ENCODE measurements around the gene ASTN2.

Gene ASTN2, protein sequence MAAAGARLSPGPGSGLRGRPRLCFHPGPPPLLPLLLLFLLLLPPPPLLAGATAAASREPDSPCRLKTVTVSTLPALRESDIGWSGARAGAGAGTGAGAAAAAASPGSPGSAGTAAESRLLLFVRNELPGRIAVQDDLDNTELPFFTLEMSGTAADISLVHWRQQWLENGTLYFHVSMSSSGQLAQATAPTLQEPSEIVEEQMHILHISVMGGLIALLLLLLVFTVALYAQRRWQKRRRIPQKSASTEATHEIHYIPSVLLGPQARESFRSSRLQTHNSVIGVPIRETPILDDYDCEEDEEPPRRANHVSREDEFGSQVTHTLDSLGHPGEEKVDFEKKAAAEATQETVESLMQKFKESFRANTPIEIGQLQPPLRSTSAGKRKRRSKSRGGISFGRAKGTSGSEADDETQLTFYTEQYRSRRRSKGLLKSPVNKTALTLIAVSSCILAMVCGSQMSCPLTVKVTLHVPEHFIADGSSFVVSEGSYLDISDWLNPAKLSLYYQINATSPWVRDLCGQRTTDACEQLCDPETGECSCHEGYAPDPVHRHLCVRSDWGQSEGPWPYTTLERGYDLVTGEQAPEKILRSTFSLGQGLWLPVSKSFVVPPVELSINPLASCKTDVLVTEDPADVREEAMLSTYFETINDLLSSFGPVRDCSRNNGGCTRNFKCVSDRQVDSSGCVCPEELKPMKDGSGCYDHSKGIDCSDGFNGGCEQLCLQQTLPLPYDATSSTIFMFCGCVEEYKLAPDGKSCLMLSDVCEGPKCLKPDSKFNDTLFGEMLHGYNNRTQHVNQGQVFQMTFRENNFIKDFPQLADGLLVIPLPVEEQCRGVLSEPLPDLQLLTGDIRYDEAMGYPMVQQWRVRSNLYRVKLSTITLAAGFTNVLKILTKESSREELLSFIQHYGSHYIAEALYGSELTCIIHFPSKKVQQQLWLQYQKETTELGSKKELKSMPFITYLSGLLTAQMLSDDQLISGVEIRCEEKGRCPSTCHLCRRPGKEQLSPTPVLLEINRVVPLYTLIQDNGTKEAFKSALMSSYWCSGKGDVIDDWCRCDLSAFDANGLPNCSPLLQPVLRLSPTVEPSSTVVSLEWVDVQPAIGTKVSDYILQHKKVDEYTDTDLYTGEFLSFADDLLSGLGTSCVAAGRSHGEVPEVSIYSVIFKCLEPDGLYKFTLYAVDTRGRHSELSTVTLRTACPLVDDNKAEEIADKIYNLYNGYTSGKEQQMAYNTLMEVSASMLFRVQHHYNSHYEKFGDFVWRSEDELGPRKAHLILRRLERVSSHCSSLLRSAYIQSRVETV (N-terminal part only)

GRCh38 chr9:117414906-117415331, at the start of gene ASTN2:
TSS of gene ASTN2 (minus strand) at chr9:117415057. CDS start at chr9:117414938, 119 bp downstream.
- DNase-seq (ENCODE audit: low spot score) = peak; percentile 18

DNA sequence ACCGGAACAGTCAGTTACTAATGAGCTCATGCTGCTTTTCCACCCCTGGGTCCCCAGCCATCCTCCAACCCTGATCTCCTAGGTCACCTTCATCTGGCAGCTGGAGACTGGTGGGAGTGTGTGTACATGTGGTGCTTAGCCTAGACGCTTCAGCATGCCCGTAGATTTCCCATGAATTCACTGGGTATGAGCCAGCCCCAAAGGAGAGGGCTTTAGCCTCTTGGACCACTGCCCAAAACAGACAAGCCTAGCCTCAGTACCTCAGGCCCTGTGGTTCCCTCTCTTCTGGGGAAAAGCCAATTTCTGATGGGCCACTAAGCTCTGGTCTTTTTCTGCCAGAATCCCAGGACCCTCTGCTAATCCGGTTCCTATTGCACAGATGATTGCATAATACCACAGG, 48.0 kb upstream of the ASTN2 start:
- DNase-seq (ENCODE audit: low spot score) = no peak

DNA sequence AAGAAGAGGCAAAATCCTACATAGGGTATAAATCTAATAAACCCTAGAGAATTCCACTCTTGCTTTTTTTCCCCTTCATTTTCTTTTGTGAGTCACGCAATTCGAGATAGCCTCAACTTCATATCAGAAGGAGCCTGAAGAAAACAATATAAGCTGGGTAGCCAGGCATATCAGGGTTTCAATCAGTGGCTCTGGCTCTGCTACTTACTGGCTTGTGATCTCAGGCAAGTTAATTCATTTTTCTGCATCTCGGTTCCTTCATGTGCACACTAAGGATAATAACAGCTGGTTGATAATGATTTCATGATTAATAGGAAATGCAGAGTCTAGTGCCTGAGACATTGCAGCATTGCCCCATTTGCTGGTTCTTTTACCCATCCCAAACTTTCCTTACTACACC, 46.5 kb upstream of the ASTN2 start:
- DNase-seq (ENCODE audit: low spot score) = no peak

- no peak for DNase-seq (ENCODE audit: low spot score)
These were observed 45.9 kb upstream of the ASTN2 start for GRCh38 chr9:117460743-117461142.

DNA sequence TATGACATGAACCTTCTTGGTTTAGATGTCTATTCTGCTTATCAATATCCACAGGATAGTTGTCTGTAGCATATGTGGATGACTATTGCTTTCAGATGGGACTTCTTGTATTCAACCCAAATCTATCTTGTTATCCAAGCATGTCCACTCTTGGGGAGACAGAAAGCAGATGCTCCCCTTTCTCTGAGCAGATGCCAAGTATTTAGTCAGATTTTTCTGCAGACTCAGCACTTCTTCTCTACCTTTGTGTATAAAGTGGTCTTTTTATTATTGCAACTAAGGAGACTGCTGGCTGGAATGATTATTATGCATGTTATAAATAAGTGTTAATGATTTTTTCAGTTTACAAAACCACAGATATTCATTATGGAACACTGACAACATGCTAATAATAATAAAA, 45.1 kb upstream of the ASTN2 start:
- DNase-seq (ENCODE audit: low spot score) = no peak

GRCh38 chr9:117458066-117458465, 43.2 kb upstream of the ASTN2 start:
- no peak for DNase-seq (ENCODE audit: low spot score)

- no peak for DNase-seq (ENCODE audit: low spot score)
These were observed 39.9 kb upstream of the ASTN2 start for GRCh38 chr9:117454711-117455110.

- DNase-seq (ENCODE audit: low spot score) = no peak
These were observed 38.9 kb upstream of the ASTN2 start for GRCh38 chr9:117453737-117454136.

DNA sequence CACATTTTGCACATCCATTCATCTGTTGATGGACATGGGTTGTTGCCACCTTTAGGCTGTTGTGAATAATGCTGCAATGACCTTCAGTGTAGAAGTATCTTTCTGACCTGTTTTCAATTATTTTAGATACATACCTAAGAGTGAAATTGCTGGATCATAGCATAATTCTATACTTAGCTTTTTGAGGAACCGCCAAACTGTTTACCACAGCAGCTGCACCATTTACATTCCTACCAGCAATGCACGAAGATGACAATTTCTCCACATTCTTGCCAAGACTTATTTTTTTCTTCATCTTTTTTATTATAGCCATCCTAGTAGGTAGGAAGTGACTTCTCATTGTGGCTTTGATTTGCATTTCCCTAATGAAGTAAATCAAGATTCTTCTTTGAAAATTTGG, 36.5 kb upstream of the ASTN2 start:
- DNase-seq (ENCODE audit: low spot score) = no peak

GRCh38 chr9:117448066-117448465, 33.2 kb upstream of the ASTN2 start:
- DNase-seq (ENCODE audit: low spot score) = peak; percentile 1

DNA sequence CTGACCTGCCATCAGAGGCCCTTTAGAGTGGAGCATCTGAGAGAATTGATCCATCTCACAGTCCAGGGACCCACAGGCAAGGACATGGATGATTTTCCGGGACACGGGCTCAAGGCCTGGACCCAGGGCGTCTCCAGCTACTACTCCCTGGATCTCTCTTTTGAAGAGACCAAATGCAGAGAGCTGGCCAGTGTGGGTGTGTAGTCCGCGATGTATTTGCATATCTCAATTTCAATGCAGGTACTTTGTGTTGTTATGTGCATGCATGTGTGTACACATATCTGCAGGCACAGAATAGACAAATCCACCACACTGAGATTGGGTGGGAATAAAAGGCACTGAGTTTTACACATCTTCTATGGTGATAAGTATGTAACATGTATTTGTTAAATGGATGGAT, 30.8 kb upstream of the ASTN2 start:
- DNase-seq (ENCODE audit: low spot score) = no peak

DNA sequence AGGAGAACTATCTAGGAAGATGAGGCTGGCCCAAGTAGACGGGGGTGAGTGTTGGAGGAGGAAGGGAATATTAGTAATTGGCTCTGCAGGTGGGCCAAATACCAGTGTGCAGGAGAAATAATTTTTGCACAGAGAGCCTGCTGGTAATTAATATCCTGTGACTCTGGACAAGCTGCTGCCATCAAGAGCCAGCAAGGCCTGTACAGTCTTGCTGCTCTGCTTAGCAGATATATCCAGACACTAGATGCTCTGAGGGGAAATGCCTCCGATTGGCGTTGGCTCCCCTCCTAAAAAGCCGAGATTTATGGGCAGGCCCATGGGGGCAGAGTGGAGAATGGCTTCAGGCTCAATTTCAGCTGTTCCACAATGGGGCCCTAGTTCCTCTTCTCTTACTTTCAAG, 29.6 kb upstream of the ASTN2 start:
- DNase-seq (ENCODE audit: low spot score) = no peak

DNA sequence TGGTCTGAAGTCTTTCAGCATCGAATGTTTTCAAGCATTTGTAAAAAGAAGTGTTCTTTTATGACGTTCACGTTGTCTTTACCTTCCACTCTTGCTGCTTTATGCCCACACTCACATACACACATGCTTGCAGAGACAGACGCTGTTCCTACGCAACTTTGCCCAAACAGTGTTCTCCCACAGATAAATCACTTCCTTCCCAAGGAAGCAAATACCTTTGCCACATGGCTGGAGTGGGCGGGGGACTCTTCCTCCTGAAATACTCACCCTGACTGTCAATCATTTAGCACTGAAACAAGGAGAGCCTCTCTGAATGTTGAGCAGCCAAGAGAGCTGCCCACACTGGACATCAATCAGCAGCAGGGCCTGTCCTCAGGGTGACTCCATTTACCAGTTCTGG, 22.4 kb upstream of the ASTN2 start:
- peak; percentile 13 for DNase-seq (ENCODE audit: low spot score)

DNA sequence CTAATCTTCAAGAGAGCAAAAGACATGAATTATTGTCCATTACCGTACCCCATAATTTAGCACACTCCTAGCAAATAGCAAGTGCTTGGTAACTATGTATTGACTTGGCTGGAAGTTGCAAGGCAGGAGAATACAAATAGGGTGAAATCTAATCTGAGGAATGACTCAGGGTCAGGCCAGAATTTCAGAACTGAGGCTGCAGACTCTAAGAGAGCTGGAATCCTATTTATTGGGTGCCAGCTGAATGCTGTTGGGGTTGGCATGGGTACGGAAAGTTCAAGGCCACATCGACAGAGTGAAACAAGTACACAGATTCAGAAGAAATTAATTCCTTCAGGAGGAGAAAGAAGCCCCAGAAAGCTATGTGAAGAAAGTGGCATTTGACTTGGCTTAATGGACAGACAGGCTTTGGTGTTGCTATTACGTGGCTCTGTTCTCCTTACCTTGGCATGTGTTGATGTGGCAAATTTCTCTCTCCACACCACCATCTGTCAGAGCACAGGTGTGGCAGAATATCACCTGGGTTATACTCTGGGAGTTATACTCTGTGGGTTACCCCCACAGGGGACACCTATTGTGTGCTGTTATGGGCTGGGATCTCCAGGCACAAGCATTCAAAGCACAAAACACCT, 20.9 kb upstream of the ASTN2 start:
- no peak for DNase-seq (ENCODE audit: low spot score)

DNA sequence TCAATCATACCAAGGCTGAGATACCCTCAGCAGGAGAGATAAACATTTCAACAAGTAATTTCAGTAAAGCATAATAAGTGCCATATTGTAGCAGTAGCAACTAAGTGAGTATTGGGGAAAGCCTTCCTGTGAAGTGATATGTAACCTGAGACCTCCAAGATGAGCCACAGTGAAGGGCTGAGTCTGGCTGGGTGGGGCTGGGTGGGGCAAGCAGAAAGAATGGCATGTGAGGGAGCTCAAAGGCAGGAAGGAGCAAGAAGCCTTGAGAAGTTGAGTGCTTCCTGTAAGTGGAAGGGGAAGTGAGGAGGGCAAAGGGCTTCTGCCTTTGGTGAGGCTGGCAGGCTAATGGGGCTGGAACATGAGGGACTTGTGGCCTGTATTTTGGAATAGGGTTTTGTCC, 19.7 kb upstream of the ASTN2 start:
- DNase-seq (ENCODE audit: low spot score) = no peak

GRCh38 chr9:117430813-117431212, 16.0 kb upstream of the ASTN2 start:
- no peak for DNase-seq (ENCODE audit: low spot score)

DNA sequence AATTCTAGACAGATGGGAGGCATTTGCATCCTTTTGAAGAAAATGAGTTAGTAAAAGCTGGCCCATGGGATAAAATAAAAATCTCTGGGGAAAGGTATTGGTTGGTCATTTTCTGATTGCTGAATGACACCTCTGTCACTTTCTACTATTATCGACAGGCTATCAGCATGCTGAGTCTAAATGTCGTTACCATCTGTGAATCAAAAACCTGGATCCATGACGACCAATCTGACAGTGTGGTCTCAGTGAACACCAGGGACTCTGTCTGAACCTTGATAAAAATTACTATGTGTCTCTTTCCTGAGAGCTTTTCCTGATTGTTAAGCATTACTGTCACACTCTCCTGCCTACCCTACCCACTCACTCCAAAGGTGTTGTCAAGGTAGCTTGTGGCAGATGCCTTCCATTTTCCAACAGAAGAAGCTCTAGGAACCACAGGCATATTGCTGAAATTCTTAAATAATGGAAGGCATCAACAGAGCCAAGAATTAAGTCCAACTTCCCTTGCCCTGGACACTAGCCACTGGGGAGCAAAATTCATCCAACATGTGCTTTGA, 12.6 kb upstream of the ASTN2 start:
- DNase-seq (ENCODE audit: low spot score) = no peak

GRCh38 chr9:117425566-117425965, 10.7 kb upstream of the ASTN2 start:
- DNase-seq (ENCODE audit: low spot score) = no peak

DNA sequence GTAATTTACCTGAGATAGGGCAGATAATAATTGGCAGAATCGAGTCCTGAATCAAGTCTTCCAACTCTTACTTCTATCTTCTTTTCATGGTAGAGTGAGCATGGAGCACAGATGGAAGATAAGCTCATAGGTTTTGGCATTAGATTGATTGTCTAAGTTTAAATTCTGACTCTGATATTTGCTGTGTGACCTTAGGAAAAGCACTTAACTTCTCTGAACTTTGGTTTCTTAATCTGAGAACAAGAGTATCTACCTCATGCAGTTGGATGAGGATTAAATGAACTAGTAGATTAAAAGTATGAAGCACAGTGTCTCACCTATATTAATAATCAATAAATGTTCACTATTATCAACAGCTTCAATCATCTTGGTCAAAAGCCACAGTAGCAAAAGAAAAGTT, 9.4 kb upstream of the ASTN2 start:
- no peak for DNase-seq (ENCODE audit: low spot score)

GRCh38 chr9:117418111-117418510, 3.3 kb upstream of the ASTN2 start:
- no peak for DNase-seq (ENCODE audit: low spot score)

DNA sequence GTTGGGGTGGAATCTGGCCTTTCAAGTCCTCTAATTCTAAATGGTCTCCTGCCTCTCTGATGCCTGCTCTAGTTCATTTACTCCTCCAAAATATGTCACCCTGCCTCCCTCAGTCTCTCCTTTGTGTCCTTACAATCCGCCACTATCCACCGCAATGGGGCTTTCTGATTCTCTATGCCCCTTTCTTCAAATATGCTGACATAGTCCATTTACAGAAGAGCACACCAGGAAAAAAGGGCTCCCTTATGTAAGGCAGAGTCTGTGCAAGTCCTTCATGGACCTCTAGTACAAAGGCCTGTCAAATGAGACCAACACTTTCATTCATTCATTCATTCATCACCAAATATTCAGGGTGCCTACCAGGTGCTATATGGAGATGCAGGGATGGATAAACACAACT, 2.0 kb upstream of the ASTN2 start:
- no peak for DNase-seq (ENCODE audit: low spot score)

All from kidney tubule cell (primary cell).